Heart left ventricle (tissue), 13 donors: ENCODE data around the gene VCL.

Source experiments
- POLR2A ChIP-seq, 2 donors: fragments of 450-650 bp; IDR thresholded peaks; one replicate each; pipeline ENCODE4 v1.6.1; 2017; ENCODE audit warnings: antibody characterized with exemption in 2 of 2, mild to moderate bottlenecking in 2 of 2, moderate library complexity in 2 of 2
- TF ChIP-seq, protein P1 (sequence below), 12 donors: fragments of 200-600 bp; sonication (generic) in 4 of 12; IDR thresholded peaks; one replicate each; pipeline versions ENCODE4 v1.5.0 to v1.8.0; 2018 to 2022; ENCODE audit warnings: antibody characterized with exemption in 12 of 12, mild to moderate bottlenecking in 5 of 12
- donor health status: ischemic (EF 13 %, LVEDD 7.1; RV severe dilation, severe dysfunction).
- donor health status: DM: no; HTN: yes; CAD: no.
- donor health status: DM: no; HTN: no; CAD: no.
- donor health status: ischemic (EF 25% LVEDD 6.9; RV normal size, moderate dysfunction).
- donor health status: ischemic (EF 25% LVEDD 5.7; RV mildly dilated, moderate dysfunction).
- donor health status: ischemic (EF 35%, LVEDD 5.7; RV mildly dilated, moderate dysfunction).
- donor health status: nonischemic (EF 11% LVEDD 7.7; RV severe dilation, severe dysfunction).
- donor health status: DM: yes; HTN: yes; CAD: no.
- donor health status: PGD.
- donor health status: ischemic (EF 29% LVEDD 5.4; RV normal size, mild dysfunction).
- donor health status: nonischemic (EF 23%, LVEDD 6.1; RV moderate dilation, normal function).

DNA sequence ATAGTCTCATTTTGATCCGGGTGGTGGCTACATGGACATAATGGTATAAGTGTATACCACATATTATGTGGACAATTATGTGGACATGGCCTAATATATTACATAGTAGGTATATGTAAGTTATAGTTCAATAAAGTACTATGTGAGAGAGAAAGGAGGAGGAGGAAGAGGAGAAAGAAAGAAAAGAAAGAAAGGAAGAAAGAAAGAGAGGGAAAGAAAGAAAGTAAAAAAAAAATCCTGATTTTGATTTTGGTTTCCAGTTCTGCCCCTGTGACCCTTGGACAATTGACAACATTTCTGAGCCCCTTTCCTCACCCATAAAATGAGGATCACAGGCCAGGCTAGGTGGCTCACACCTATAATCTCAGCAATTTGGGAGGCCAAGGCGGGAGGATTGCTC lies 42.2 kb upstream of the VCL start:
- TF ChIP-seq POLR2A (IDR thresholded peaks at IDR 0.05), result no peak
- TF ChIP-seq, protein P1, sequence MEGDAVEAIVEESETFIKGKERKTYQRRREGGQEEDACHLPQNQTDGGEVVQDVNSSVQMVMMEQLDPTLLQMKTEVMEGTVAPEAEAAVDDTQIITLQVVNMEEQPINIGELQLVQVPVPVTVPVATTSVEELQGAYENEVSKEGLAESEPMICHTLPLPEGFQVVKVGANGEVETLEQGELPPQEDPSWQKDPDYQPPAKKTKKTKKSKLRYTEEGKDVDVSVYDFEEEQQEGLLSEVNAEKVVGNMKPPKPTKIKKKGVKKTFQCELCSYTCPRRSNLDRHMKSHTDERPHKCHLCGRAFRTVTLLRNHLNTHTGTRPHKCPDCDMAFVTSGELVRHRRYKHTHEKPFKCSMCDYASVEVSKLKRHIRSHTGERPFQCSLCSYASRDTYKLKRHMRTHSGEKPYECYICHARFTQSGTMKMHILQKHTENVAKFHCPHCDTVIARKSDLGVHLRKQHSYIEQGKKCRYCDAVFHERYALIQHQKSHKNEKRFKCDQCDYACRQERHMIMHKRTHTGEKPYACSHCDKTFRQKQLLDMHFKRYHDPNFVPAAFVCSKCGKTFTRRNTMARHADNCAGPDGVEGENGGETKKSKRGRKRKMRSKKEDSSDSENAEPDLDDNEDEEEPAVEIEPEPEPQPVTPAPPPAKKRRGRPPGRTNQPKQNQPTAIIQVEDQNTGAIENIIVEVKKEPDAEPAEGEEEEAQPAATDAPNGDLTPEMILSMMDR (IDR thresholded peaks at IDR 0.05), result no peak
